Stimulated activated memory B cell treated with anti-CD40 and anti-IgM and Interleukin-4, amounts not matched to agents 10 μg/mL and 1 μg/mL and 100 μg/mL, for 72 hours (primary cell): ENCODE results near the gene TRPC4AP.
A peak's percentile ranks its signal among the peaks of the same experiment; 100 is the strongest.

Source experiments
- ATAC-seq: fragments of 150-1000 bp; cut with Tn5 transposase; 2 replicates; pipeline ENCODE4 v1.10.0; 2021
- H3K27ac Mint-ChIP-seq: one replicate; pipeline ENCODE4 v1.8.0; 2022; ENCODE audit warnings: mild to moderate bottlenecking, mixed read lengths
- H3K27me3 Mint-ChIP-seq: one replicate; pipeline ENCODE4 v1.8.0; 2022; ENCODE audit warnings: mixed read lengths
- H3K36me3 Mint-ChIP-seq: one replicate; pipeline ENCODE4 v1.8.0; 2022; ENCODE audit warnings: mixed read lengths
- H3K4me1 Mint-ChIP-seq: one replicate; pipeline ENCODE4 v1.8.0; 2022; ENCODE audit warnings: mixed read lengths
- H3K4me3 Mint-ChIP-seq: one replicate; pipeline ENCODE4 v1.8.0; 2022; ENCODE audit warnings: mild to moderate bottlenecking, moderate library complexity, mixed read lengths
- H3K9me3 Mint-ChIP-seq: one replicate; pipeline ENCODE4 v1.8.0; 2022; ENCODE audit warnings: mixed read lengths

TRPC4AP gene

DNA sequence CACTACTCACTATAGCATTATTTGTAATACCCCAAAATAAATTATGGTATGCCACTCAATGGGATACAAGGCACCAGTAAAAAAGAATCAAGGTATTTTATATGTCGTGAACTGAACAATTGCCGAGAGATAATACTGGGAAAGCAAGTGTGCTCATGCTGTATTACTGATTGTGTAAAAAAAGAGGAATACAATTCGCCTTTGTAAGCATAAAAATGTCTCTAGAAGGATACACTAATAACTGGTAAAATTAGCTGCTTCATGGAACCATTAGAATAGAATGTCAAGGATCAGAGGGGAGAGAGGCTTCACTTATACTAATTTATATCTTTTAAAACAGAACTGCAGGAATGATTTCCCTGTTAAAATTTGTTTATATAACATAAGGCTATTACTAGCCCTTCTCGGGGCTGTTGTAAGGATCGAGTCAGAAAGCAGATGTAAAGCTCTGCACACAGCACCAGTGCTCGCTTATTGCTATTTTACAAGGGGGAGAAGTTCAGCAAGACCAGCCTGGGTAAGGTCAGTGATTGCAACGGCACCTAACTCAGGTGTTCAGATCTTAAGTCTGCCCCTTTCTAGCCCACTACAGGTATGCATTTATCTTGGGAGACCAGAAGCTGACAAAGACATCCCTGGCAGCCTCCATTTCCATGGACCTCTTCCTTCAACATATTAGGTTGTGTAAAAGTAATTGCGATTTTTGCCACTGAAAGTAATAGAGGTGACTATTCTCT lies 75.3 kb downstream of the TRPC4AP start:
- no peak for ATAC-seq
- Mint-ChIP-seq H3K36me3 (peaks cover 61% of the 10 kb centered on the region), H3K27ac (no peak overlapping the region), H3K9me3 (no peaks in the 10 kb centered on the region), H3K4me1 (peaks cover 31% of the 10 kb centered on the region), H3K27me3 (no peaks in the 10 kb centered on the region), H3K4me3 (no peak overlapping the region)

DNA sequence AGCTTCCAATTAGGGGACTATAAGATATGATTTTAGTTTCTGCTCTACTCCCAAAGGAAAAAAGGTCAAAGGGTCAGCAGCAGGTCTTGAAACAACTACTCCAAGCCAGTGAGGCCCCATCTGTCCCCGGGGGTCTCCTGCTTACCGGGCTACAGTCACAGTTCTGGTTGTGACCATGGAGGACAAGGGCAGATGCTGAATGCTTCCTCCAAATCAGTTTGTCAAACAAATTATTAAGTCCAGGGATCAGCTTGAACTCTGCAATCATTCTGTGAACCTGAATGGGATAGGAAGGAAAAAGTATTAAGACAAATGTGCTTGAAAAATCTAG lies 76.8 kb downstream of the TRPC4AP start:
- Mint-ChIP-seq H3K36me3 (peaks cover 64% of the 10 kb centered on the region), H3K27me3 (no peaks in the 10 kb centered on the region), H3K9me3 (no peaks in the 10 kb centered on the region), H3K27ac (peak overlapping the region; percentile 94), H3K4me1 (peaks cover 31% of the 10 kb centered on the region), H3K4me3 (no peak overlapping the region)
- ATAC-seq, result no peak

- peaks cover 31% of the 10 kb centered on the region for H3K4me1 Mint-ChIP-seq
- peak overlapping the region; percentile 94 for H3K27ac Mint-ChIP-seq
- peak; percentile 62 for ATAC-seq
- H3K9me3 Mint-ChIP-seq, result no peaks in the 10 kb centered on the region
- peak overlapping the region; percentile 24 for H3K4me3 Mint-ChIP-seq
- peaks cover 62% of the 10 kb centered on the region for H3K36me3 Mint-ChIP-seq
- no peaks in the 10 kb centered on the region for H3K27me3 Mint-ChIP-seq
Observed at GRCh38 chr20:35014537-35014936, 78.1 kb downstream of the TRPC4AP start.

GRCh38 chr20:35013421-35014411 lies 78.9 kb downstream of the TRPC4AP start:
- Mint-ChIP-seq H3K4me1 (peaks cover 31% of the 10 kb centered on the region), H3K27me3 (no peaks in the 10 kb centered on the region), H3K36me3 (peaks cover 70% of the 10 kb centered on the region), H3K27ac (peak overlapping the region; percentile 94), H3K4me3 (peak overlapping the region; percentile 24), H3K9me3 (no peaks in the 10 kb centered on the region)
- ATAC-seq, result peak; percentile 68

DNA sequence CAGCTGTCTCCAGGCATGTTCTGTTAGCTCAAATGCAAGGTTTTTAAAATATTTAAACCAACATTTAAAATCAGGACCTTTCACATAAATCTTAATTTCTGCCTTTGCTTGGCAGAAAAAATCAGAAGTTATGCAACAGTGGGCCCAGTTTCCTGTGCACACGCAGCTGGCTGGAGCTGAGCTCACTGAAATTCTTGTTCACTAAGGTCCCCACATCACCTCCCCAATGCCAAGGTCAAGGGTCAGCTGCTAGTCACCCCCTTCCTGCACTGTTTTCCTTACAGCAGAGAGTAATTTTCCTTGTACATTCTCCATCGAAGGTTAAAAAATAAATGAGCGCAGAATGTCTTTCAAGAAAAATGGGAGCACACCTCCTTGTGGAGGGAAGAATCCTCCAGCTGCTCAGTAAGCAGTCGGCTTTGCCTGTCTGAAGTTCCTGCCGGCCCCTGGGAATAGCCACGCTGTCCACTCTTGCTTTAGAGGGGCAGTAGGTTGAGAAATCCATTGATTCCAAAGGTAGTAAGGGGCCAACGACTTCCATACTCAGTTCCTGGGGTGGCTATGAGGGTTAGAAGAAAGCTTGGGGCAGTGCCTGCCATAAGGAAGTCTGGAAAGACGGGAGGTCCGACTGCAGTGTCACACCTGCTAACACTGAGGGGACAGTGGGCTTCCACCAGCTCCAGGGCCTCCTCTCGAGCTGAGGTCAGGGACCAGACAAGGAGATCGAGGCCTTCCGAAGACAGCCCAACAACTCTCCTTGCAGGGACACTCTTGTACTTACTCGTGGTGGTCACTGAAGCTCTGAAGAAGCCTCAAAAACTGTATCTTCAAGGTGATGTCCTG lies 80.2 kb downstream of the TRPC4AP start:
- Mint-ChIP-seq H3K9me3 (no peaks in the 10 kb centered on the region), H3K27me3 (no peaks in the 10 kb centered on the region), H3K36me3 (peaks cover 75% of the 10 kb centered on the region), H3K4me1 (peaks cover 31% of the 10 kb centered on the region), H3K4me3 (no peak overlapping the region), H3K27ac (no peak overlapping the region)
- ATAC-seq, result no peak

- peaks cover 72% of the 10 kb centered on the region for H3K36me3 Mint-ChIP-seq
- peaks cover 28% of the 10 kb centered on the region for H3K4me1 Mint-ChIP-seq
- no peak overlapping the region for H3K4me3 Mint-ChIP-seq
- no peaks in the 10 kb centered on the region for H3K27me3 Mint-ChIP-seq
- no peak overlapping the region for H3K27ac Mint-ChIP-seq
- H3K9me3 Mint-ChIP-seq, result no peaks in the 10 kb centered on the region
- ATAC-seq, result no peak
Observed at GRCh38 chr20:35011589-35012226, 80.9 kb downstream of the TRPC4AP start.

DNA sequence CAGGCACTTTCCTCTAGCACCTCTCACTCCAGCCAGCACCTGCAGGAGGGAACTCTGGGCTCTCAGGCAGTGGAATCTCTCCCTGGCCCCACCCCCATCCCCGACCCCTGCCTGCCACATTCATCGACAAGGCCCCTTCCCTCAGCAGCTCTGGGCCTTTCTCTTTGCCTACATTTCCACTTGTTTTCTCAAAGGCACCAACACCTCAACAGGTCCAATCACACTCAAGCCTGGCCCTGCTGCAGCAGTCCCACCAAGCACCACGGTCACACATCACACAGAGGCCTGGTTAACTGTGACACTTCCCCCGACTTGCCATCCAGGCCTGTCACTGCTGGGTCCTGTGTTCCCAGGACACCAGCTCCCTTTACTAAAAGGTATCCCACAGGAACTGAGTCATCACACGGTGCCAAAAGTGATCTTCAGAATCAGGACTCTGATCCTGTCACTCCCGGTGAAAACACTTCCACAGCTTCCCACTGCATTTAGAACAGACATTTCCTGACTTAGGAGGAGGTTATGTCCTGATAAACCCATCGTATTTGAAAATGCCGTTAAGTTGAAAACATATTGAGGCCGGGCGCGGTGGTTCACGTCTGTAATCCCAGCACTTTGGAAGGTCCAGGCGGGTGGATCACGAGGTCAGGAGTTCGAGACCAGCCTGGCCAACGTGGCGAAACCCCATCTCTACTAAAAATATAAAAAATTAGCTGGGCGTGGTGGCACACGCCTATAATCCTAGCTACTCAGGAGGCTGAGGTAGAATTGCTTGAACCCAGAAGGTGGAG lies 82.0 kb downstream of the TRPC4AP start:
- no peaks in the 10 kb centered on the region for H3K9me3 Mint-ChIP-seq
- no peak overlapping the region for H3K4me3 Mint-ChIP-seq
- H3K36me3 Mint-ChIP-seq, result peaks cover 82% of the 10 kb centered on the region
- H3K27me3 Mint-ChIP-seq, result no peaks in the 10 kb centered on the region
- ATAC-seq, result no peak
- peaks cover 20% of the 10 kb centered on the region for H3K4me1 Mint-ChIP-seq
- no peak overlapping the region for H3K27ac Mint-ChIP-seq

GRCh38 chr20:35009665-35010328 lies 82.8 kb downstream of the TRPC4AP start:
- Mint-ChIP-seq H3K4me3 (no peak overlapping the region), H3K27ac (no peak overlapping the region), H3K27me3 (no peaks in the 10 kb centered on the region), H3K9me3 (no peaks in the 10 kb centered on the region), H3K4me1 (peaks cover 12% of the 10 kb centered on the region), H3K36me3 (peaks cover 80% of the 10 kb centered on the region)
- no peak for ATAC-seq

DNA sequence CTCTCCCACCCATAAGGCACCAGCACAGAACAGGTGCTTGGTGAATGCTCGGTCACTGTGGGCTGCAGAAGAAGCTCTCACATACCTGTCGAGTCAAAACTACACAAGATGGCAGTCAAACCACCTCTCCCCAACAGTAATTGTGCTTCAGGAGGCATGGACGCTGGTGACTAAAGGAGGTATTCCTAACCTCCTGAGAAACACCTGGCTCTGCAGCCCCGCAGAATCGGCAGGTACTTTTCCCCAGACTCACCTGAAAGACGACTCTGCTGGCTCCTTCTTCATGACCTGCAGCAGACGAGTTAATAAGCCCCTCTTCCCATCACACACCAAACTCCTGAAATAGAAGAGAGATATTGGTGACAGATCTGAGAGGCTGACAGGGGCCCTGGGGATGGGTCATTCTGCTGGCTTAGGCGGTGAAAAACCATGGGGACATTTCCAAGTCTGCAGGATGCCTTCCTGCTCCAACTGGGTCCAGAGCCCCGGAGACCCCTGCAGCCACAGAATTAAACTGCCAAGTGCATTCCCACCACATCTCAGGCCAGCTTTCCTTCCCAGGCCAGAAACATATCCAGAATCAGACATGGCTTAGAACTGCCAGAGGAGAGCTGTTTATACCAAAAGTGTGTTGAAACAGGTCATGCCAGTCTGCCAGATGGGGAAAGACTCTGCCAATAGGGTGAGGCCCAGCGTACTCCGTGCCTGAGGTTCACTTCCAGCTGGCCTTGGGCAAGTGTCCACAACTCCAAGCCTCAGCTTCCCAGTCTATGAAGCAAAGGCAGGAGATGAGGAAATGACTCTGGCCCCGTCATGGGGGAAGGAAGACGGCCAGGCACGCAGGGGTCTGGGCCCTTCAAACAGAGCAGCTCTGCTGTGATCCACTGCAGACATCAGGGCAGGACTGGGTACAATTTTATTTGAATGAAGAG lies 83.9 kb downstream of the TRPC4AP start:
- no peaks in the 10 kb centered on the region for H3K27me3 Mint-ChIP-seq
- no peak overlapping the region for H3K4me3 Mint-ChIP-seq
- no peaks in the 10 kb centered on the region for H3K9me3 Mint-ChIP-seq
- ATAC-seq, result no peak
- peaks cover 78% of the 10 kb centered on the region for H3K36me3 Mint-ChIP-seq
- no peak overlapping the region for H3K27ac Mint-ChIP-seq
- peaks cover 1% of the 10 kb centered on the region for H3K4me1 Mint-ChIP-seq

DNA sequence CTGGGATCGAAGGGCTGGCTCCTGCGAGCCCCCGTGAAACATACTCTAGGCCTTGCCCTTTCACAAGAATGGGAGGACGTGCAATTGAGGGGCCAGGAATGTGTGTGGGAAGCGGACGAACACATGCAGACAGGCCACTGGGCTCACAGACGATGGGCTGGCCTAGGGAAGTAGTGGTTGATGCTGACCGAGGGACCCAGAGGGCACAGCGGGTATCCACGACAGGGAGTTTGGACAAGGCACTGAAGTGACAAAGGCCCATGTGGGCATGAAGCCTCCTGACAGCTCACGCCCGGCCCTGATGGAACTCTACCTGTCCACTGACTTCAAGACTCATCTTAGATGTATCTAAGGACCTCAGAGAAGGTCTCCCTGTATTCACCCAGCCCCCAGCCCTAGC lies 84.7 kb downstream of the TRPC4AP start:
- Mint-ChIP-seq H3K27me3 (no peaks in the 10 kb centered on the region), H3K4me1 (no peaks in the 10 kb centered on the region), H3K9me3 (no peaks in the 10 kb centered on the region), H3K27ac (no peak overlapping the region), H3K36me3 (peaks cover 78% of the 10 kb centered on the region), H3K4me3 (no peak overlapping the region)
- ATAC-seq, result no peak

GRCh38 chr20:35007413-35007812 lies 85.2 kb downstream of the TRPC4AP start:
- no peaks in the 10 kb centered on the region for H3K9me3 Mint-ChIP-seq
- no peaks in the 10 kb centered on the region for H3K27me3 Mint-ChIP-seq
- H3K36me3 Mint-ChIP-seq, result peaks cover 77% of the 10 kb centered on the region
- H3K4me3 Mint-ChIP-seq, result no peak overlapping the region
- H3K27ac Mint-ChIP-seq, result no peak overlapping the region
- ATAC-seq, result no peak
- H3K4me1 Mint-ChIP-seq, result no peaks in the 10 kb centered on the region

GRCh38 chr20:35006531-35006971 lies 86.1 kb downstream of the TRPC4AP start:
- Mint-ChIP-seq H3K36me3 (peaks cover 79% of the 10 kb centered on the region), H3K9me3 (no peaks in the 10 kb centered on the region), H3K27ac (no peak overlapping the region), H3K4me3 (no peak overlapping the region), H3K4me1 (no peaks in the 10 kb centered on the region), H3K27me3 (no peaks in the 10 kb centered on the region)
- ATAC-seq, result no peak

DNA sequence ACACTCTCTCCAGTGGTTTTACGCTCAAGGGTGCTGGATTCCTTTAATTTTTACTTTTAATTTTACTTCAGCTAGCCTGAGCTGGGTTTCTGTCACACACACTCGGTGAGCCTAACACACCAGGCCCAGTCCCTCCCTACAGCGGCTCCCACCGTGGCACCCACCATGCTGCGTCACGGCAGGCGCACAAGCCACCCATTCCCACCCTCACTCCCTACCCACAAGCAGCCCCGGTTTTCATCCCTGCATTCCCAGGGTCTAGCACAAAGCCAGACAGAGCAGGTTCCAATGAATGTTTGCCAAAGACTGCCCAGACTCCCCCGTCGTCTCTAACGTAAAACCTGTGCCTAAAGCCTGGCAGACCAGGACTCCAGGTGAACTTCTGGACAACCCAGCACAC lies 86.6 kb downstream of the TRPC4AP start:
- Mint-ChIP-seq H3K4me3 (no peak overlapping the region), H3K9me3 (no peaks in the 10 kb centered on the region), H3K27me3 (no peaks in the 10 kb centered on the region), H3K4me1 (peaks cover 1% of the 10 kb centered on the region), H3K36me3 (peaks cover 80% of the 10 kb centered on the region), H3K27ac (no peak overlapping the region)
- no peak for ATAC-seq
